Smooth muscle cell (in vitro differentiated cells): ENCODE data around the gene UGDH. TPM values are rescaled to one million over a fixed set of nuclear protein-coding genes. Genes with fewer than 3 reads are reported as not detected.

Experiments
- DNase-seq: peaks from one replicate; lab custom pipeline; 2025; ENCODE audit not compliant: unreplicated experiment; lab: John Stamatoyannopoulos, UW
- H2AFZ ChIP-seq: fragments of 200-600 bp; sonication (generic); 2 replicates; pipeline ENCODE4 v1.6.0; 2016; ENCODE audit warnings: antibody characterized with exemption, low read depth, mild to moderate bottlenecking
- H3F3A ChIP-seq: fragments of 200-600 bp; sonication (generic); 2 replicates; pipeline ENCODE4 v1.6.0; 2017; ENCODE audit warnings: antibody characterized with exemption, low read depth
- H3K27ac ChIP-seq: fragments of 200-600 bp; sonication (generic); 2 replicates; pipeline ENCODE4 v1.5.1; 2016; ENCODE audit warnings: low read depth, mild to moderate bottlenecking
- H3K27me3 ChIP-seq: fragments of 200-600 bp; sonication (generic); 2 replicates; pipeline ENCODE4 v1.6.1; 2016; ENCODE audit warnings: low read depth, mild to moderate bottlenecking
- H3K36me3 ChIP-seq: fragments of 200-600 bp; sonication (generic); 2 replicates; pipeline ENCODE4 v1.5.1; 2016; ENCODE audit warnings: low read depth
- H3K4me1 ChIP-seq: fragments of 200-600 bp; sonication (generic); 2 replicates; pipeline ENCODE4 v1.5.1; 2016; ENCODE audit warnings: low read depth
- H3K4me2 ChIP-seq: fragments of 200-600 bp; sonication (generic); 2 replicates; pipeline ENCODE4 v1.6.0; 2016; ENCODE audit warnings: mild to moderate bottlenecking
- H3K4me3 ChIP-seq: fragments of 200-600 bp; sonication (generic); 2 replicates; pipeline ENCODE4 v1.5.1; 2016; ENCODE audit warnings: mild to moderate bottlenecking
- H3K79me2 ChIP-seq: fragments of 200-600 bp; sonication (generic); 2 replicates; pipeline ENCODE4 v1.6.0; 2016; ENCODE audit warnings: low read depth, mild to moderate bottlenecking
- H3K9ac ChIP-seq: fragments of 200-600 bp; sonication (generic); 2 replicates; pipeline ENCODE4 v1.6.0; 2016; ENCODE audit warnings: low read depth
- H3K9me3 ChIP-seq: fragments of 200-600 bp; sonication (generic); replicated peaks from 2 replicates; pipeline ENCODE4 v1.5.1; 2016; ENCODE audit warnings: low read depth
- H4K20me1 ChIP-seq: fragments of 200-600 bp; sonication (generic); 2 replicates; pipeline ENCODE4 v1.6.0; 2016; ENCODE audit warnings: low read depth
- WGBS: methylation state at CpG from one replicate; pipeline ENCODE4 v1.1.7; 2016; ENCODE audit warnings: low lambda C conversion rate; 5-methylcytosine and 5-hydroxymethylcytosine counted together
- polyA plus RNA-seq: library from polyadenylated mRNA; unstranded; fragments of >200 nt; fragmentation: Nextera tagmentation; extraction: Ambion mirVana; gene quantifications from 2 replicates; pipeline ENCODE4 v1.2.1, GENCODE V29; 2016
- total RNA-seq: library from RNA; depleted of rRNA; stranded (reverse); fragments of >200 nt; gene quantifications from 2 replicates; pipeline ENCODE4 v1.2.3, GENCODE V29; 2014
- TF ChIP-seq, protein P1 (sequence below): fragments of 200-600 bp; sonication (generic); IDR thresholded peaks from 2 replicates; pipeline ENCODE4 v1.5.1; 2017; ENCODE audit warnings: borderline replicate concordance, mild to moderate bottlenecking, antibody characterized with exemption; ENCODE audit not compliant: insufficient read depth, poor library complexity, severe bottlenecking

UGDH gene
- total and polyA plus RNA-seq, 2 experiments from 2014 or later, result 98.0 to 128 TPM

DNA sequence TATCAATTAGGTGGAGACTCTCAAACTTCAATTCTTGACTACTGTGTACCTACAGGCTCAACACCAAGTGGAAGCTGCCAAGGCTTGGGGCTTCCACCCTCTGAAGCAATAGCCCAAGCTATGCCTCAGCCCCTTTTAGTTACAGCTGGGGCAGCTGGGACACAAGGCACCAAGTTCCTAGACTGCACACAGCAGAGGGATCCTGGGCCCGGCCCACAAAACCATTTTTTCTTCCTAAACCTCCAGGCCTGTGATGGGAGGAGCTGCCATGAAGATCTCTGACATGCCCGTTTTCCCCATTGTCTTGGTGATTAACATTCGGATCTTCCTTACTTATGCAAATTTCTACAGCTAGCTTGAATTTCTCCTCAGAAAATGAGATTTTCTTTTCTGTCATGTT, 3.4 kb upstream of the UGDH start:
- DNase-seq, result no peak
- H2AFZ ChIP-seq, result no peak overlapping the region
- 99% methylated on average over 3 of the region's 3 CpGs for WGBS

DNA sequence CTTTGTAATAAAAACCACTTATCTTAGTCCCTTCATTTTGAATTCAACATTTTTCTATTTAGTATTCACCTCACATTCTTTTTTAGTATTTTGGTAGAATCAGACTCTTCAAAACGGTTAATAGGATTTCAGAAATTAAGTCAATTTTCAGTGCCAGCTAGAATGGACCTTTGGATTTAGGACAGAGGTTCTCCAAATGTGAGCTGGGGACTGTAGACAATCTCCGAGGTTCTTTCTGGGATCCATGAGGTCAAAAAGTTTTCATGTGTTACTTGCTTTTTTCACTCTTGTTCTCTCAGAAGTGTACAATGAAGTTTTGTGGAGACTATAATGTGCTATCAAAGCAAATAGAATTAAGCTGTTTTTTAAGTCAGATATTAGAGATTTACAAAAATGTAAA, 2.3 kb upstream of the UGDH start:
- no peaks in the 10 kb centered on the region for H3K27me3 ChIP-seq

More for the DNA sequence above, 3.4 kb upstream of the UGDH start:
- Histone ChIP-seq H3F3A (no peaks in the 10 kb centered on the region), H3K4me2 (no peak overlapping the region), H3K27ac (no peak overlapping the region), H3K36me3 (peaks cover 8% of the 10 kb centered on the region), H3K4me3 (no peak overlapping the region), H3K4me1 (peaks cover 7% of the 10 kb centered on the region), H4K20me1 (peaks cover 9% of the 10 kb centered on the region), H3K27me3 (no peaks in the 10 kb centered on the region), H3K9ac (no peak overlapping the region), H3K9me3 (no peaks in the 10 kb centered on the region), H3K79me2 (peaks cover 40% of the 10 kb centered on the region)
- TF ChIP-seq, protein P1, sequence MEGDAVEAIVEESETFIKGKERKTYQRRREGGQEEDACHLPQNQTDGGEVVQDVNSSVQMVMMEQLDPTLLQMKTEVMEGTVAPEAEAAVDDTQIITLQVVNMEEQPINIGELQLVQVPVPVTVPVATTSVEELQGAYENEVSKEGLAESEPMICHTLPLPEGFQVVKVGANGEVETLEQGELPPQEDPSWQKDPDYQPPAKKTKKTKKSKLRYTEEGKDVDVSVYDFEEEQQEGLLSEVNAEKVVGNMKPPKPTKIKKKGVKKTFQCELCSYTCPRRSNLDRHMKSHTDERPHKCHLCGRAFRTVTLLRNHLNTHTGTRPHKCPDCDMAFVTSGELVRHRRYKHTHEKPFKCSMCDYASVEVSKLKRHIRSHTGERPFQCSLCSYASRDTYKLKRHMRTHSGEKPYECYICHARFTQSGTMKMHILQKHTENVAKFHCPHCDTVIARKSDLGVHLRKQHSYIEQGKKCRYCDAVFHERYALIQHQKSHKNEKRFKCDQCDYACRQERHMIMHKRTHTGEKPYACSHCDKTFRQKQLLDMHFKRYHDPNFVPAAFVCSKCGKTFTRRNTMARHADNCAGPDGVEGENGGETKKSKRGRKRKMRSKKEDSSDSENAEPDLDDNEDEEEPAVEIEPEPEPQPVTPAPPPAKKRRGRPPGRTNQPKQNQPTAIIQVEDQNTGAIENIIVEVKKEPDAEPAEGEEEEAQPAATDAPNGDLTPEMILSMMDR, result no peak

GRCh38 chr4:39528061-39528465, 824 bp upstream of the UGDH start:
- peaks cover 34% of the 10 kb centered on the region for H4K20me1 ChIP-seq
- H3K9me3 ChIP-seq, result no peaks in the 10 kb centered on the region
- peak overlapping the region; percentile 67 for H2AFZ ChIP-seq
- no peak for DNase-seq
- H3K9ac ChIP-seq, result peak overlapping the region; percentile 83
- no peaks in the 10 kb centered on the region for H3F3A ChIP-seq
- H3K4me2 ChIP-seq, result peak overlapping the region; percentile 87
- no peaks in the 10 kb centered on the region for H3K27me3 ChIP-seq
- 3% methylated on average over 21 of the region's 21 CpGs for WGBS
- H3K36me3 ChIP-seq, result peaks cover 8% of the 10 kb centered on the region
- peaks cover 7% of the 10 kb centered on the region for H3K4me1 ChIP-seq
- peaks cover 67% of the 10 kb centered on the region for H3K79me2 ChIP-seq
- TF ChIP-seq, protein P1, result no peak
- peak overlapping the region; percentile 87 for H3K27ac ChIP-seq
- H3K4me3 ChIP-seq, result peak overlapping the region; percentile 74

More for the DNA sequence above, 2.3 kb upstream of the UGDH start:
- H2AFZ ChIP-seq, result no peak overlapping the region
- TF ChIP-seq, protein P1, result no peak
- peaks cover 8% of the 10 kb centered on the region for H3K36me3 ChIP-seq
- H3K4me3 ChIP-seq, result no peak overlapping the region
- 94% methylated on average over 2 of the region's 2 CpGs for WGBS
- no peaks in the 10 kb centered on the region for H3K9me3 ChIP-seq
- H3K4me1 ChIP-seq, result peaks cover 7% of the 10 kb centered on the region
- H3K27ac ChIP-seq, result no peak overlapping the region
- no peak for DNase-seq
- peaks cover 52% of the 10 kb centered on the region for H3K79me2 ChIP-seq
- H4K20me1 ChIP-seq, result peaks cover 19% of the 10 kb centered on the region
- no peak overlapping the region for H3K9ac ChIP-seq
- no peaks in the 10 kb centered on the region for H3F3A ChIP-seq
- H3K4me2 ChIP-seq, result no peak overlapping the region

- Histone ChIP-seq H3K4me1 (peaks cover 11% of the 10 kb centered on the region), H3K9me3 (no peaks in the 10 kb centered on the region), H3K27me3 (no peaks in the 10 kb centered on the region), H2AFZ (no peak overlapping the region), H3F3A (no peaks in the 10 kb centered on the region), H3K79me2 (peaks cover 79% of the 10 kb centered on the region), H3K36me3 (peaks cover 5% of the 10 kb centered on the region), H3K4me3 (peak overlapping the region; percentile 74), H3K27ac (peak overlapping the region; percentile 87), H3K9ac (peak overlapping the region; percentile 83), H4K20me1 (peaks cover 46% of the 10 kb centered on the region), H3K4me2 (peak overlapping the region; percentile 87)
- DNase-seq, result no peak
- TF ChIP-seq, protein P1, result no peak
- 3% methylated on average over 23 of the region's 33 CpGs for WGBS
Observed at GRCh38 chr4:39526765-39527295, 409 bp downstream of the UGDH start.
